HG03135 (cell line): ENCODE measurements around the gene EFCAB6.

Experiments used
- ATAC-seq: cut with Tn5 transposase; IDR thresholded peaks from one replicate; pipeline ENCODE4 v1.9.1; 2021; ENCODE audit warnings: mild to moderate bottlenecking, moderate library complexity; ENCODE audit not compliant: unreplicated experiment

Gene EFCAB6

GRCh38 chr22:43616645-43617044 lies 195.5 kb downstream of the EFCAB6 start:
- ATAC-seq, result no peak

- ATAC-seq, result no peak
These were observed 211.8 kb downstream of the EFCAB6 start for GRCh38 chr22:43600265-43600664.

- no peak for ATAC-seq
These were observed 219.6 kb downstream of the EFCAB6 start for GRCh38 chr22:43592476-43592875.

GRCh38 chr22:43591380-43591779 lies 220.7 kb downstream of the EFCAB6 start:
- ATAC-seq, result no peak

- ATAC-seq, result no peak
These were observed 224.5 kb downstream of the EFCAB6 start for GRCh38 chr22:43587574-43587973.

GRCh38 chr22:43583501-43583900 lies 228.6 kb downstream of the EFCAB6 start:
- ATAC-seq, result no peak

GRCh38 chr22:43582394-43582793 lies 229.7 kb downstream of the EFCAB6 start:
- ATAC-seq, result no peak

DNA sequence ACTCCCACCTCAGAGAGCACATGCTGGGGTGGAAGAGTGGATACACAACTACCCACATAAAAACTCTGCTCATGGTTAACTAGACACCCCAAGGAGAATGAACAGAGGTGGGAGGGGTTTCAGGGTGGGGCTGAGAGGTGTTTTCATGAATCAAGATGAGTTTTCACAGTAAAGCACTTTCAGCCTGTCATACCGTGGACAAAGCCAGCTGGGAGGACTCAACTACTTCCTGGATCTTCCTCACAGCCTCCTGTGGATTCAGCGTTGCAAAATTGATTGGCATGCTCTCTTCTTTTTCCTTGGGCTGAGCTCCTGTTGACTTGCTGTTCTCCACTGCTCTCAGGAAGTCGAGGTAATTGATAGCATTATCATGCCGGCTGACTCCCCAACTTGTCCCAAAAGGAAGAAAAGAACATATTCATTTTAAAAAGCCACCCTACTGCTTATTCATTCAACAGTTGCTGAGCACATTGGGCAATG lies 231.8 kb downstream of the EFCAB6 start:
- ATAC-seq, result no peak

- ATAC-seq, result no peak
These were observed 237.4 kb downstream of the EFCAB6 start for GRCh38 chr22:43574738-43575137.

- ATAC-seq, result no peak
These were observed 239.4 kb downstream of the EFCAB6 start for GRCh38 chr22:43572710-43573109.

GRCh38 chr22:43571181-43571580 lies 240.9 kb downstream of the EFCAB6 start:
- ATAC-seq, result no peak

GRCh38 chr22:43570531-43571165 lies 241.5 kb downstream of the EFCAB6 start:
- no peak for ATAC-seq

- ATAC-seq, result no peak
These were observed 243.0 kb downstream of the EFCAB6 start for GRCh38 chr22:43569111-43569510.

DNA sequence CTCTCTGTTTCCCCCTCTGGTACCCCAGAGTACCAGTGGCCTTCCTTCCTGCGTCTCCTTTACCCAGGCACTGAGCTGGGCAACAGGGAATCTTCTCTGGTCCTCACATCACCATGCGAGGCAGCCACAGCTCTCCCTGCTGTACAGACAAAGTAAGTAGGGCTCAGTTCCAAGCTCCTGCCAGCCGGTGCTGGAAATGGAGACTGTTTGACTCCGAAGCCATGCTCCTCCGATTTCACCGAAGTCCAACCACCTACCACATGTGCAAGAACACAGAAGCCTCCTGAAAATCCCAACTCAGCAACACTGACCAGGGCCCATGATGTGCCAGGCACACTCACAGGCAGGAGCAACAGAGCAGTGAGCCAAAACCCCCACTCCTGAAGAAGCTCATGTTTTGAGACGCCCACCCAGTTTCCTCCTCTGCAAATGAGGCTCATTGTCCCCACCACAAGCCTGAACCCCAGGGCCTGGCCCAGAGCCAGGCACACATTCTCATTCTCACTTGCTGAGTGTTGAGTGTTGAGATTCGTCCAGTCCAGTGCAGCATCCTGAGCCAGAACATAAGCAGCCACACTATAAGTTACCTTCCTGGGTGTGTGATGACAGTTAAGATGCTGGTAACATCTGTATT lies 244.3 kb downstream of the EFCAB6 start:
- ATAC-seq, result no peak

DNA sequence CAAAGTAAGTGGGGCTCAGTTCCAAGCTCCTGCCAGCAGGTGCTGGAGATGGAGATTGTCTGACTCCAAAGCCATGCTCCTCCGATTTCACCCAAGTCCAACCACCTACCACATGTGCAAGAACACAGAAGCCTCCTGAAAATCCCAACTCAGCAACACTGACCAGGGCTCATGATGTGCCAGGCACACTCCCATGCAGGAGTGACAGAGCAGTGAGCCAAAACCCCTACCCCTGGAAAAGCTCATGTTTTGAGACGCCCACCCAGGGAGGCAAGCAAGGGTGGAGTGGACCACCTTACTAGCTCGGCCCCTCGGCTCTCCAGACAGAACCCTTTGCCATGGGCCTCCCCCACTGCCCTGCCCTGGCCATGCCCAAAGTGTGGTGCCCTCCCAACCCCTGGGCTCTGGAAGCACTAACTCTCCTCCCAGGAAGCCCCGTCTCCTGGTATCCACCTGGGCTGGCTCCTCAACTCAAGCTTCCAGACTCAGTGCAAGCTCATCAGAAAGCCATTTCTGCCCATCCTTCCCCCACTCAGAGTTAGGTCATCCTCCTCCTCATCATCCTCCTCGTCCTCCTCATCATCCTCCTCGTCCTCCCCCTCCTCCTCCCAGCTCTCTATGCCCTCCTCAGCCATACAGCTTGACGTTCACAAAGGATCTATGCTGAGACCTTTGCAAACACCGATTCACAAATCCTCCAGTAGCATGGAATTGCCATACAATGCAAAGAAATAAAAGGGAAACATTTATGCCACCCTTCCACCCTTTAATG lies 245.4 kb downstream of the EFCAB6 start:
- no peak for ATAC-seq

- ATAC-seq, result no peak
These were observed 246.1 kb downstream of the EFCAB6 start for GRCh38 chr22:43566021-43566420.

DNA sequence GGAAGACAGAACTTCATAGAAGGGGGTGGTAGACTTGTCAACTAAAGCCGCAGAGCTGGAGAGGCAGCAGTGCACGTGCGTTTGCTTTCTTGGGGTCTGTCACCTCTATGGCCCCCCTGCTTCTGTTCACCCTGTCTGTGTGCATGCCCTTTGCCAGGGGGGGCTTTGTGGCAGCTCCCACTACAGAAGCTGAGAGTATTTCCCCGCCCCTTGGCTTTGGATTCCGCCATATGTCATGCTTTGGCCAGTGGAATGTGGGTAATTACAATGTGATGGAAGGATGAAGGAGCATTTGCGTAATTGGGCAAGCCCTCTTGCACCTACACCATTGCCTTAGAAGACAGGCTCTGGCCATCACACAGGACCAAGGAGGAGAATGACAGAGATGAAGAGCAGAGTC lies 247.2 kb downstream of the EFCAB6 start:
- ATAC-seq, result no peak

GRCh38 chr22:43563571-43563970 lies 248.5 kb downstream of the EFCAB6 start:
- no peak for ATAC-seq

DNA sequence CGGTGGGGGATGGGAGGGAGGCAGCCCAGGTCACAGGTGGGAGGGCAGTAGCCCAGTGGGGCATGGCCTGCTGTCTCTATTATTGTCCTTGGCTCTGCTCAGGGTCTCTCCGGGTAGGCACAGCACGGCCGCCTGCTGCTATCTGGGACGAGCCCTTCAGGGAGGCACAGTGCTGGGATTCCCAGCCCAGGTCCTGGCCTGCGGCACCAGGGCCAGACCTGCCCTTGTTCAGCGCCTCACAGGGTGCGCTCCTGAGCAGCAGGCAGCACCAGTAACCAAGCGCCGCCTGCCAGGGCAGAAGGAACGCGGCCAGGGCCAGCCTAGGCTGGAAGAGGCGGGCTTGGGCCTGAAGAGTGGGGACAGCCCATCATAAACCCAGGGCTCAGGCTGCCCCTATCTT lies 249.3 kb downstream of the EFCAB6 start:
- ATAC-seq, result no peak

DNA sequence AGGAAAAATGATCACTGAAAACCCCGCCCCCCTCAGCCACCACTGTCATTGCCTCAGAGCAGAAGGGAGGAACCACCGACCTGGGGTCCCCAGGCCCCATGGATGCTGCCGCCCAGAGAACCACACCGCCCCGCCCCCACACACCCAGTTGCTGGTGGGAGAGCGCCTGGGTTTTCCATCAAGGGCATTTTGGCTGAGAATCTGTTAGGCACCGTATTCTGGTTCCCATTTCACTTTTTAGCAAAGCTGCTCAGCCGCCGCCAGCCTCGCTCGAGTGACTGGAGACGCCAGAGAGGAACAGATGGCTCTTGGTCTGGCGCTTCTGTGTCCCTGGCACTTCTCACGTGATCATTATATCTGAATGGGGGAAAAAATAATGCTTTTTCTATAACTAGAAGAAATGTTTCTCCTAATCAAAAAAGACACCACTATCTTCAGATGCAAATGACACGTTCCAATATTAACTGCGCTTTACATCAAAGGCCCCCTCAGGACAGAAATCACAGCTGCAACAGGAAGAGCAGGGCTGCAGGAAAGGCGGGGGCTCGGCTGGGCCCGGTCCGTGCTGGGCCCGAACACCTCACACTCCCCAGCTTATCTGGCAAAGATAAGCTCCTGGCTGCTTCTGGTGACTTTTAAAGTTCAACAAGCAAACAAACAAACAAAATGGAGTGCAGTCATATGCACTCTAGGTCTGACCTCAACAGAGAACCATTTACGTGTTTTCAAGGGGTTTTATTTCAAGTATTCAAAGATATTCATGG lies 250.5 kb downstream of the EFCAB6 start:
- no peak for ATAC-seq

- ATAC-seq, result no peak
These were observed 251.5 kb downstream of the EFCAB6 start for GRCh38 chr22:43560651-43561050.
